ENCODE data around the gene MCRIP2. TPM values are rescaled to one million over a fixed set of nuclear protein-coding genes. Genes with fewer than 3 reads are reported as not detected.
A peak's percentile ranks its signal among the peaks of the same experiment; 100 is the strongest.

MCRIP2 gene
- polyA plus RNA-seq, 2 of the 4 experiments (the other 2 are of a cell fraction): 10.7 to 21.3 TPM

DNA sequence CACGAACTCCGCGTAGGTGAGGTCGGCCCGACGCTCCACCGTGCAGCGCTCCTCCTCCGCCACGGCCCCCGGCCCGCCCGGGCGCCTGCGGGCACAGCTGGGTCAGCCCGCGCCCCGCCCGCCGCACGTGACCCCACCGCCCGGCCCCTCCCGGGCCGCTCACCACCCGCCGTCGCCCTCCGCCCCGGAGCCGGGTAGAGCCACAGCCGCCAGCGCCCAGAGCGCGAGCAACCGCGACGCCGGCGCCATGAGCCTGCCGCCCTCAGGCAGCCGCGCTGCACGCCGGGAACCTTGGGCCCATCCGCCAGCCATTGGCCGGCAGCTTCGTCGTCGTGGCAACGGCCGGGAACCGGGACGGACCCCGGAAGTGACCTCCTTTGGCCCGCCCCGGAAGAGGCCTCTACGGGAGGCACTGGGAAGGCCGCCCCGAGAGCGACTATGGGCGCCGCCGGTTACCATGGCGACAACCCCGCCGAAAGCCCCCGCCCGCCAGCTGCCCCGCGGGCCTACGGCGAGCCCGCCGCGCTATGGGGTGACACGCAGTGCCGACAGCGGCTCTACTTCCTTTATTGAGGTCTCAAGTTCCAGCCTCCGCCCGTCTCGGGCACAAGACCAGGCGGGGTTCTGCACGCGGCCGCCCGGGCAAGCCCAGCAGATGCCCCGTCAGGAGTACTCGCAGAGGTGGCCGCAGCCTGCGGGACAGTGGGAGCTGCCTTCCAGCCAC, 42.6 kb downstream of the MCRIP2 start, which contains the start of gene JMJD8 (continued):
- TF ChIP-seq, protein P1, sequence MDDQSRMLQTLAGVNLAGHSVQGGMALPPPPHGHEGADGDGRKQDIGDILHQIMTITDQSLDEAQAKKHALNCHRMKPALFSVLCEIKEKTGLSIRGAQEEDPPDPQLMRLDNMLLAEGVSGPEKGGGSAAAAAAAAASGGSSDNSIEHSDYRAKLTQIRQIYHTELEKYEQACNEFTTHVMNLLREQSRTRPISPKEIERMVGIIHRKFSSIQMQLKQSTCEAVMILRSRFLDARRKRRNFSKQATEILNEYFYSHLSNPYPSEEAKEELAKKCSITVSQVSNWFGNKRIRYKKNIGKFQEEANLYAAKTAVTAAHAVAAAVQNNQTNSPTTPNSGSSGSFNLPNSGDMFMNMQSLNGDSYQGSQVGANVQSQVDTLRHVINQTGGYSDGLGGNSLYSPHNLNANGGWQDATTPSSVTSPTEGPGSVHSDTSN (IDR thresholded peaks at IDR 0.05): peak; percentile 46; the same call in 1 of the 2 replicates
- TF ChIP-seq KDM5A (IDR thresholded peaks at IDR 0.05) (no peak), NPAS2 (CRISPR knock-in tag; IDR thresholded peaks at IDR 0.05; ENCODE audit: borderline replicate concordance) (peak; percentile 67; the same call in 1 of the 2 replicates)
- TF ChIP-seq, protein P2, sequence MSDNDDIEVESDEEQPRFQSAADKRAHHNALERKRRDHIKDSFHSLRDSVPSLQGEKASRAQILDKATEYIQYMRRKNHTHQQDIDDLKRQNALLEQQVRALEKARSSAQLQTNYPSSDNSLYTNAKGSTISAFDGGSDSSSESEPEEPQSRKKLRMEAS (IDR thresholded peaks at IDR 0.05): peak; percentile 91

DNA sequence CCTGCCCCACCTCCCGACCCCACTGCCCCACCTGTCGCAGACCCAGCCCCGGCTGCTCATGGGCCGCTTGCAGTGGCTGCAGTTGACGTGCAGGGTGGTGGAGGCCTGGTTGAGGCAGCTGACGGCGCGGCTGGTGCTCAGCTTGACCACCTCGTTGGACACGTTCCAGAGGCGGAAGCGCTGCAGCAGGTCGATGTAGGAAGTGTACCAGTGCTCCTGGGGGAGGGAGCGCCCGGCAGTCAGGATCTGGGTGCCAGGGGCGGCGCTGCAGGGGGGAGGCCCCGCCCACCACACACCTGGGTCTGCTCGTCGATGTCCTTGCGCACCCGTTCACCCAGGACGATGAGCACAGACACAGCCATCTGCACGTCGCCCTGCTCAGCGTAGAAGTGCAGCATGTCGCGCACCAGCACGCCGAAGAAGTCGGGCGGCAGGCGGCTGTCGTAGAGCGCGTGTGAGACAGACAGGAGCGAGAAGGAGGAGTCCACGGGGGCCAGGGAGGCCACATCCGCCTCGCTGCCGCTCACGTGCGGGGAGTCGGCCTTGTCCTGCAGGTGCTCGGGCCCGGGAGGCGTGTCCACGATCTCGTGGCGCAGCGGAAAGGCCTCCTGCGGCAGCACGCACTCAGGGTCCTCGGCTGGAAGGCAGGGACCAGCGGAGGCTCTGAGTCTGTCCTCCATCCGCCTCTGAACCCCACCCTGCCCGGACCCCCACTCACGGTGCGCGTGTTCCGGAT, 43.5 kb downstream of the MCRIP2 start:
- CTCF ChIA-PET: interaction anchor here (0.8 to 4.8 kb wide), 3 partner anchors 18 to 27 kb away, joined by 3 to 32 read pairs (median 11); partner anchors contain the start of gene RHOT2
- H3K4me3 ChIP-seq: peak overlapping the region; percentile 76
- H3K4me1 ChIP-seq: peaks cover 37% of the 10 kb centered on the region
- no peaks in the 10 kb centered on the region for H3K9me3 ChIP-seq
- peak overlapping the region; percentile 91 to 93 for H3K27ac ChIP-seq
- no peak for FAIRE-seq
- no peak for DNase-seq (ENCODE audit: low read depth in 1 of 2, low spot score in 1 of 2)
- TF ChIP-seq JUN (IDR thresholded peaks at IDR 0.05): no peak; a peak in 1 of 5 replicates
- no peak for TF ChIP-seq TFCP2L1 (CRISPR knock-in tag; IDR thresholded peaks at IDR 0.05)
- no peak for TF ChIP-seq ZFP36 (IDR thresholded peaks at IDR 0.05; ENCODE audit: borderline replicate concordance, partially characterized antibody)
- TF ChIP-seq, protein P2 (IDR thresholded peaks at IDR 0.05): no peak
- TF ChIP-seq TP53 (CRISPR knock-in tag; IDR thresholded peaks at IDR 0.05): no peak
- no peak for TF ChIP-seq BHLHE40 (IDR thresholded peaks at IDR 0.05; ENCODE audit: low read depth, low read length)
- no peak for TF ChIP-seq FOSL2 (IDR thresholded peaks at IDR 0.05)
- no peak for TF ChIP-seq FOSL2 (CRISPR knock-in tag; IDR thresholded peaks at IDR 0.05)
- no peak for TF ChIP-seq HOXA7 (CRISPR knock-in tag; IDR thresholded peaks at IDR 0.05)
- TF ChIP-seq, protein P3, sequence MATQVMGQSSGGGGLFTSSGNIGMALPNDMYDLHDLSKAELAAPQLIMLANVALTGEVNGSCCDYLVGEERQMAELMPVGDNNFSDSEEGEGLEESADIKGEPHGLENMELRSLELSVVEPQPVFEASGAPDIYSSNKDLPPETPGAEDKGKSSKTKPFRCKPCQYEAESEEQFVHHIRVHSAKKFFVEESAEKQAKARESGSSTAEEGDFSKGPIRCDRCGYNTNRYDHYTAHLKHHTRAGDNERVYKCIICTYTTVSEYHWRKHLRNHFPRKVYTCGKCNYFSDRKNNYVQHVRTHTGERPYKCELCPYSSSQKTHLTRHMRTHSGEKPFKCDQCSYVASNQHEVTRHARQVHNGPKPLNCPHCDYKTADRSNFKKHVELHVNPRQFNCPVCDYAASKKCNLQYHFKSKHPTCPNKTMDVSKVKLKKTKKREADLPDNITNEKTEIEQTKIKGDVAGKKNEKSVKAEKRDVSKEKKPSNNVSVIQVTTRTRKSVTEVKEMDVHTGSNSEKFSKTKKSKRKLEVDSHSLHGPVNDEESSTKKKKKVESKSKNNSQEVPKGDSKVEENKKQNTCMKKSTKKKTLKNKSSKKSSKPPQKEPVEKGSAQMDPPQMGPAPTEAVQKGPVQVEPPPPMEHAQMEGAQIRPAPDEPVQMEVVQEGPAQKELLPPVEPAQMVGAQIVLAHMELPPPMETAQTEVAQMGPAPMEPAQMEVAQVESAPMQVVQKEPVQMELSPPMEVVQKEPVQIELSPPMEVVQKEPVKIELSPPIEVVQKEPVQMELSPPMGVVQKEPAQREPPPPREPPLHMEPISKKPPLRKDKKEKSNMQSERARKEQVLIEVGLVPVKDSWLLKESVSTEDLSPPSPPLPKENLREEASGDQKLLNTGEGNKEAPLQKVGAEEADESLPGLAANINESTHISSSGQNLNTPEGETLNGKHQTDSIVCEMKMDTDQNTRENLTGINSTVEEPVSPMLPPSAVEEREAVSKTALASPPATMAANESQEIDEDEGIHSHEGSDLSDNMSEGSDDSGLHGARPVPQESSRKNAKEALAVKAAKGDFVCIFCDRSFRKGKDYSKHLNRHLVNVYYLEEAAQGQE (IDR thresholded peaks at IDR 0.05): no peak
- TF ChIP-seq, protein P4, sequence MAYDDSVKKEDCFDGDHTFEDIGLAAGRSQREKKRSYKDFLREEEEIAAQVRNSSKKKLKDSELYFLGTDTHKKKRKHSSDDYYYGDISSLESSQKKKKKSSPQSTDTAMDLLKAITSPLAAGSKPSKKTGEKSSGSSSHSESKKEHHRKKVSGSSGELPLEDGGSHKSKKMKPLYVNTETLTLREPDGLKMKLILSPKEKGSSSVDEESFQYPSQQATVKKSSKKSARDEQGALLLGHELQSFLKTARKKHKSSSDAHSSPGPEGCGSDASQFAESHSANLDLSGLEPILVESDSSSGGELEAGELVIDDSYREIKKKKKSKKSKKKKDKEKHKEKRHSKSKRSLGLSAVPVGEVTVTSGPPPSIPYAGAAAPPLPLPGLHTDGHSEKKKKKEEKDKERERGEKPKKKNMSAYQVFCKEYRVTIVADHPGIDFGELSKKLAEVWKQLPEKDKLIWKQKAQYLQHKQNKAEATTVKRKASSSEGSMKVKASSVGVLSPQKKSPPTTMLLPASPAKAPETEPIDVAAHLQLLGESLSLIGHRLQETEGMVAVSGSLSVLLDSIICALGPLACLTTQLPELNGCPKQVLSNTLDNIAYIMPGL (CRISPR knock-in tag; IDR thresholded peaks at IDR 0.05; ENCODE audit: borderline replicate concordance): no peak
- TF ChIP-seq RNF2 (IDR thresholded peaks at IDR 0.05; ENCODE audit: borderline replicate concordance, low read depth): no peak
- TF ChIP-seq POLR2AphosphoS2 (conservative IDR thresholded peaks at IDR 0.05; ENCODE audit: low read length): no peak
- ATAC-seq: no peak
- WGBS (ENCODE audit: missing lambda C conversion rate): 94% methylated on average over 49 of the region's 61 CpGs
- POLR2A ChIA-PET: interaction anchor here (1.7 kb wide), 1 partner anchor 10 kb away, joined by 6 read pairs; no protein-coding TSS in a partner anchor
- peak overlapping the region; percentile 93 for H3K4me2 ChIP-seq
